HCT116 (cell line): ENCODE results near the gene PLCB3. TPM values are rescaled to one million over a fixed set of nuclear protein-coding genes. Genes with fewer than 3 reads are reported as not detected.

Source experiments
- ATAC-seq: fragments of 200-7000 bp; cut with Tn5 transposase; 2 replicates; pipeline ENCODE4 v1.9.1; 2020; ENCODE audit warnings: mild to moderate bottlenecking, moderate library complexity
- BruUV-seq: library from RNA; stranded (reverse); fragments of 400-500 nt; replicated peaks from 2 replicates; lab custom pipeline; 2021; lab: Mats Ljungman, UMichigan
- CTCF ChIA-PET: fragments of 300-600 bp; sonication (Branson Sonifier 250); formaldehyde crosslinking; loops from one replicate; lab custom pipeline; 2021; ENCODE audit warnings: antibody characterized with exemption; lab: Charles Lee
- POLR2A ChIA-PET: fragments of 300-600, 350-600 bp; sonication (Branson Sonifier 250); formaldehyde crosslinking; loops from one replicate; lab custom pipeline; 2021; ENCODE audit warnings: antibody characterized with exemption; lab: Charles Lee
- RAD21 ChIA-PET, 2 experiments: fragments of 300-600 bp; sonication (Branson Sonifier 250); formaldehyde crosslinking; loops; one replicate each; lab custom pipeline; 2023; ENCODE audit warnings: low total read pairs in 2 of 2; ENCODE audit not compliant: uncharacterized antibody in 2 of 2, unreplicated experiment in 2 of 2, low non-redundant PET in 1 of 2; lab: Charles Lee
- DNase-seq: peaks from one replicate; pipeline ENCODE4 v3.0.0-alpha.2; 2010; ENCODE audit warnings: low read depth, low spot score
- H2AFZ ChIP-seq: fragments of 200-600 bp; shearing (Covaris generic), sonication (generic); 2 replicates; pipeline ENCODE4 v1.6.1; 2017; ENCODE audit warnings: low read depth, mixed run types, mixed read lengths, antibody characterized with exemption, low read length; ENCODE audit not compliant: poor library complexity, severe bottlenecking
- H3K27ac ChIP-seq: 2 replicates; pipeline ENCODE4 v1.5.1; 2012; ENCODE audit warnings: low read depth, low read length
- H3K27me3 ChIP-seq: fragments of 200-600 bp; sonication (generic); 2 replicates; pipeline ENCODE4 v1.6.1; 2016; ENCODE audit warnings: mixed run types, low read length, mixed read lengths; ENCODE audit not compliant: insufficient read depth
- H3K36me3 ChIP-seq, 2 experiments: fragments of 200-500 bp in 1 of 2; fragments of 200-600 bp in 1 of 2; sonication (Bioruptor generic) in 1 of 2; sonication (generic) in 1 of 2; 2 replicates each; pipeline versions ENCODE4 v1.5.1 to v1.6.1; 2014 to 2016; ENCODE audit warnings: low read length in 2 of 2, inconsistent platforms in 1 of 2, mixed read lengths in 1 of 2, mixed run types in 1 of 2; ENCODE audit not compliant: insufficient read depth in 2 of 2, control insufficient read depth in 1 of 2
- H3K4me1 ChIP-seq, 2 experiments: fragments of 200-600 bp in 1 of 2; sonication (generic) in 1 of 2; 2 replicates each; pipeline versions ENCODE4 v1.5.1 to v1.6.1; 2012 to 2017; ENCODE audit warnings: low read length in 2 of 2, inconsistent platforms in 1 of 2, mild to moderate bottlenecking in 1 of 2, mixed read lengths in 1 of 2, mixed run types in 1 of 2, moderate library complexity in 1 of 2; ENCODE audit not compliant: insufficient read depth in 2 of 2, control insufficient read depth in 1 of 2
- H3K4me2 ChIP-seq: fragments of 200-600 bp; sonication (generic); 2 replicates; pipeline ENCODE4 v1.6.1; 2017; ENCODE audit warnings: mixed run types, low read length, mixed read lengths
- H3K4me3 ChIP-seq, 2 experiments: fragments of 200-600 bp in 1 of 2; sonication (generic) in 1 of 2; replicated peaks in 1 of 2; 2 replicates each; pipeline ENCODE4 v1.5.1; 2011 to 2016; ENCODE audit warnings: low read length in 2 of 2, control low read depth in 1 of 2, low read depth in 1 of 2, mild to moderate bottlenecking in 1 of 2, mixed read lengths in 1 of 2, mixed run types in 1 of 2
- H3K79me2 ChIP-seq: fragments of 200-600 bp; sonication (generic); 2 replicates; pipeline ENCODE4 v1.6.1; 2017; ENCODE audit warnings: mild to moderate bottlenecking, mixed run types, low read length, moderate library complexity, mixed read lengths; ENCODE audit not compliant: insufficient read depth
- H3K9ac ChIP-seq: fragments of 200-600 bp; sonication (generic); 2 replicates; pipeline ENCODE4 v1.6.1; 2016; ENCODE audit warnings: low read length, mixed read lengths
- H3K9me2 ChIP-seq: fragments of 200-600 bp; sonication (generic), shearing (Covaris generic); 2 replicates; pipeline ENCODE4 v1.6.1; 2017; ENCODE audit warnings: mixed run types, mild to moderate bottlenecking, moderate library complexity; ENCODE audit not compliant: insufficient read depth
- H3K9me3 ChIP-seq, 2 experiments: fragments of 200-500 bp in 1 of 2; fragments of 200-600 bp in 1 of 2; sonication (Bioruptor generic) in 1 of 2; sonication (generic) in 1 of 2; 2 replicates each; pipeline ENCODE4 v1.6.1; 2014 to 2017; ENCODE audit warnings: low read length in 2 of 2, mixed read lengths in 2 of 2, inconsistent platforms in 1 of 2, low read depth in 1 of 2, mild to moderate bottlenecking in 1 of 2, mixed run types in 1 of 2, moderate library complexity in 1 of 2; ENCODE audit not compliant: control insufficient read depth in 1 of 2, insufficient read depth in 1 of 2
- H4K20me1 ChIP-seq: fragments of 200-600 bp; sonication (generic), shearing (Covaris generic); 2 replicates; pipeline ENCODE4 v1.6.1; 2017; ENCODE audit warnings: mixed run types, mild to moderate bottlenecking, moderate library complexity; ENCODE audit not compliant: insufficient read depth
- ATF3 ChIP-seq: IDR thresholded peaks from 2 replicates; pipeline ENCODE4 v1.6.1; 2012
- CBX3 ChIP-seq: IDR thresholded peaks from 2 replicates; pipeline ENCODE4 v1.6.1; 2012; ENCODE audit warnings: low read depth
- CEBPB ChIP-seq: IDR thresholded peaks from 2 replicates; pipeline ENCODE4 v1.6.1; 2012; ENCODE audit warnings: low read depth
- CTCF ChIP-seq, 3 experiments: fragments of 200-600 bp in 1 of 3; sonication (generic) in 1 of 3; IDR thresholded peaks in 2 of 3; conservative IDR thresholded peaks in 1 of 3; 2 replicates each; pipeline ENCODE4 v1.5.1; 2012 to 2017; ENCODE audit warnings: low read depth in 2 of 3, low read length in 2 of 3, antibody characterized with exemption in 1 of 3, borderline replicate concordance in 1 of 3, control low read depth in 1 of 3, mild to moderate bottlenecking in 1 of 3, mixed read lengths in 1 of 3, mixed run types in 1 of 3, moderate library complexity in 1 of 3; ENCODE audit not compliant: insufficient read depth in 1 of 3
- EGR1 ChIP-seq: IDR thresholded peaks from 2 replicates; pipeline ENCODE4 v1.6.1; 2012; ENCODE audit warnings: low read depth
- EZH2phosphoT487 ChIP-seq: fragments of 200-600 bp; IDR thresholded peaks from 2 replicates; pipeline ENCODE4 v1.6.1; 2018; ENCODE audit warnings: antibody characterized with exemption, borderline replicate concordance
- FOSL1 ChIP-seq: IDR thresholded peaks from 2 replicates; pipeline ENCODE4 v1.6.1; 2012; ENCODE audit warnings: low read depth
- MAX ChIP-seq: IDR thresholded peaks from 2 replicates; pipeline ENCODE4 v1.6.1; 2012
- POLR2A ChIP-seq: IDR thresholded peaks from 2 replicates; pipeline ENCODE4 v1.7.0; 2011; ENCODE audit warnings: borderline replicate concordance; ENCODE audit not compliant: insufficient read depth, insufficient read length; ENCODE audit errors: extremely low read depth
- RAD21 ChIP-seq: IDR thresholded peaks from 2 replicates; pipeline ENCODE4 v1.6.1; 2012; ENCODE audit warnings: low read depth, mild to moderate bottlenecking
- SRF ChIP-seq: IDR thresholded peaks from 2 replicates; pipeline ENCODE4 v1.6.1; 2012; ENCODE audit warnings: low read depth
- ZBTB33 ChIP-seq: IDR thresholded peaks from 2 replicates; pipeline ENCODE4 v1.6.1; 2011; ENCODE audit warnings: mild to moderate bottlenecking, low read length, moderate library complexity; ENCODE audit not compliant: insufficient replicate concordance; ENCODE audit errors: extremely low read depth
- ZFX ChIP-seq: fragments of 450-650 bp; IDR thresholded peaks from 2 replicates; pipeline ENCODE4 v1.6.1; 2017
- intact Hi-C: fragments of 100-400 bp; cut with micrococcal nuclease; formaldehyde crosslinking; loops from 2 replicates; pipeline ENCODE4 v1.10.0; 2022
- total RNA-seq: library from RNA; stranded (reverse); gene quantifications from one replicate; pipeline ENCODE4 v1.2.1, GENCODE V29; 2021; ENCODE audit not compliant: unreplicated experiment

Gene PLCB3
- total RNA-seq, 1 experiment from 2014 or later: 106 TPM

- H2AFZ ChIP-seq: no peak overlapping the region
- no TSS peak for BruUV-seq
- H3K4me3 ChIP-seq: peak overlapping the region; percentile 57 to 74
- peaks cover 50% of the 10 kb centered on the region for H3K79me2 ChIP-seq
- peak overlapping the region; percentile 96 for H3K4me2 ChIP-seq
- peaks cover 0 to 12% of the 10 kb centered on the region in 2 experiments; a peak in 1 of 4 replicates for H3K36me3 ChIP-seq
- CTCF ChIA-PET: interaction anchor here (3.1 kb wide), 1 partner anchor 108 kb away, joined by 15 read pairs; no protein-coding TSS in a partner anchor
- ATAC-seq: peak; percentile 2; the same call in 1 of the 2 replicates
- no peak for TF ChIP-seq CTCF (IDR thresholded peaks at IDR 0.05 in 2 of 3, conservative IDR thresholded peaks at IDR 0.05 in 1 of 3; ENCODE audit: borderline replicate concordance in 1 of 3, insufficient read depth in 1 of 3, low read depth in 2 of 3, low read length in 2 of 3)
- no peak for TF ChIP-seq EZH2phosphoT487
- TF ChIP-seq CBX3: no peak
- TF ChIP-seq ATF3: no peak
- TF ChIP-seq EGR1: no peak
- no peak for TF ChIP-seq SRF
- TF ChIP-seq POLR2A: peak; percentile 13
- no peak for TF ChIP-seq CEBPB
- no peak for TF ChIP-seq MAX
- peak; percentile 78 for TF ChIP-seq ZFX
- no peak for TF ChIP-seq ZBTB33
- TF ChIP-seq FOSL1: no peak
- TF ChIP-seq RAD21: no peak
- H4K20me1 ChIP-seq: no peaks in the 10 kb centered on the region
- DNase-seq: no peak
- peak overlapping the region; percentile 94 for H3K27ac ChIP-seq
- H3K9me2 ChIP-seq: no peaks in the 10 kb centered on the region
- H3K4me1 ChIP-seq: peaks cover 34 to 76% of the 10 kb centered on the region in 2 experiments
- H3K9ac ChIP-seq: peak overlapping the region; percentile 95
- no peaks in the 10 kb centered on the region for H3K27me3 ChIP-seq
- H3K9me3 ChIP-seq: no peaks in the 10 kb centered on the region
- intact Hi-C loops: no loop called here
- RAD21 ChIA-PET: no interaction called here
- POLR2A ChIA-PET: interaction anchor here (2.4 to 4.6 kb wide), 2 partner anchors 22 to 56 kb away, joined by 5 to 29 read pairs; no protein-coding TSS in a partner anchor
Observed at GRCh38 chr11:64247729-64248531, 3.4 kb upstream of the PLCB3 start.
